ENCODE data around the gene DIP2A. TPM values are rescaled to one million over a fixed set of nuclear protein-coding genes. Genes with fewer than 3 reads are reported as not detected.

DIP2A gene
- total and polyA plus RNA-seq, 2 donors: 18.2 to 44.8 TPM

Small RNA genes within 50 kb of the gene (small RNA-seq; reads per million reads assigned to genes)
- gene RNU6-396P: not detected

Other genes starting within 250 kb of the DIP2A start
- 19.3 TPM for gene LSS, start 230.1 kb upstream of the DIP2A start, total RNA-seq
- 36.5 TPM for gene LSS, start 230.1 kb upstream of the DIP2A start, polyA plus RNA-seq
- 65.0 TPM for gene MCM3AP, start 173.3 kb upstream of the DIP2A start, total RNA-seq
- 52.9 TPM for gene MCM3AP, start 173.3 kb upstream of the DIP2A start, polyA plus RNA-seq
- 10.6 TPM for gene YBEY, start 172.5 kb upstream of the DIP2A start, total RNA-seq
- gene YBEY, start 172.5 kb upstream of the DIP2A start, polyA plus RNA-seq: 12.1 TPM
- gene C21orf58, start 135.0 kb upstream of the DIP2A start, total RNA-seq: 5.2 TPM
- gene C21orf58, start 135.0 kb upstream of the DIP2A start, polyA plus RNA-seq: 1.5 TPM
- gene PCNT, start 134.7 kb upstream of the DIP2A start, total RNA-seq: 22.4 TPM
- gene PCNT, start 134.7 kb upstream of the DIP2A start, polyA plus RNA-seq: 15.7 TPM
- 31.9 TPM for gene S100B, start 146.2 kb downstream of the DIP2A start, total RNA-seq
- 12.4 TPM for gene S100B, start 146.2 kb downstream of the DIP2A start, polyA plus RNA-seq
- 122 TPM for gene PRMT2, start 176.8 kb downstream of the DIP2A start, total RNA-seq
- gene PRMT2, start 176.8 kb downstream of the DIP2A start, polyA plus RNA-seq: 145 TPM